Measurements from ENCODE around the gene CHST13. TPM values are rescaled to one million over a fixed set of nuclear protein-coding genes. Genes with fewer than 3 reads are reported as not detected.

The CHST13 gene
- total RNA-seq, 5 donors from 2014 or later (not counting 1 experiment from before 2014, with no cell fraction given) = 0.20 TPM; not detected in 4

DNA sequence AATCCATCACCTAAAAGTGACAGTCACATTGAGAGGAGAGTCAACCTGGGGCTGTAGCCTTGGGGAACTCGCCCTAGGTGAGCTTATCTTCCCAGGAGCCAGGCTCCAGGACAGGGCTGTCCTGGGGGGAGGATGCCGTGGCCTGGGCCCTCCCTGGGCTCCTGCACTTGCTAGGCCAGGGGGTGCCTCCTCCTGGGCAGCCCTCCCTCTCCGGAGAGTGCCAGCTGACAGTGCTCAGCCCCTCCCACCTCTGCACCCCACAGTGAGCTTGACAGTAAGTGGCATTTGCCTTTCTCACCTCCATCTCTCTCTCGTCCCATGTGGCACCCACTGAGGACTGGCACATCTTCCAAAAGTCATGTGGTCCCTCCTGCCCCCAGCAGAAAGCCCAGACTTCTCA is 25.5 kb upstream of the CHST13 start:
- Mint-ChIP-seq H3K4me3 (peak overlapping the region in 1 of 3 donors; percentile 30), H3K4me1 (peaks cover 0 to 16% (median 2%) of the 10 kb centered on the region in 3 donors), H3K27ac (no peak overlapping the region), H3K27me3 (no peaks in the 10 kb centered on the region), H3K36me3 (no peaks in the 10 kb centered on the region), H3K9me3 (no peaks in the 10 kb centered on the region)
- peaks cover 0 to 13% of the 10 kb centered on the region in 2 experiments for H3K27me3 ChIP-seq (replicated peaks in 1 of 2; ENCODE audit: control insufficient read depth in 2 of 2, extremely low read depth in 1 of 2, insufficient read depth in 2 of 2, low read length in 1 of 2)
- no peaks in the 10 kb centered on the region for H3K36me3 ChIP-seq (ENCODE audit: control insufficient read depth in 2 of 2, extremely low read depth in 1 of 2, insufficient read depth in 1 of 2, low read length in 1 of 2)
- no peak for DNase-seq
- no peaks in the 10 kb centered on the region for H3K9me3 ChIP-seq
- no peak for ATAC-seq (replicated peaks in 1 of 4)
- H3K4me3 ChIP-seq (ENCODE audit: control insufficient read depth in 1 of 2, extremely low read depth in 1 of 2, low read length in 1 of 2) = no peak overlapping the region
- ChIA-PET CTCF (no interaction called here), POLR2A (no interaction called here)
- H3K4me1 ChIP-seq (ENCODE audit: control insufficient read depth in 1 of 2, extremely low read depth in 1 of 2, insufficient read depth in 2 of 2, low read length in 2 of 2) = peaks cover 3 to 28% of the 10 kb centered on the region in 2 experiments
- 63% methylated on average over 4 of the region's 4 CpGs for WGBS (ENCODE audit: insufficient coverage)
- H3K27ac ChIP-seq (ENCODE audit: low read length) = no peak overlapping the region

GRCh38 chr3:126498929-126499328 is 25.0 kb upstream of the CHST13 start:
- peak in 2 of 4 experiments; percentile 9 to 41 for ATAC-seq (replicated peaks in 1 of 4)
- Histone ChIP-seq H3K36me3 (ENCODE audit: control insufficient read depth in 2 of 2, extremely low read depth in 1 of 2, insufficient read depth in 1 of 2, low read length in 1 of 2) (no peaks in the 10 kb centered on the region), H3K27ac (ENCODE audit: low read length) (no peak overlapping the region), H3K9me3 (no peaks in the 10 kb centered on the region), H3K4me3 (ENCODE audit: control insufficient read depth in 1 of 2, extremely low read depth in 1 of 2, low read length in 1 of 2) (no peak overlapping the region), H3K4me1 (ENCODE audit: control insufficient read depth in 1 of 2, extremely low read depth in 1 of 2, insufficient read depth in 2 of 2, low read length in 2 of 2) (peaks cover 3 to 25% of the 10 kb centered on the region in 2 experiments), H3K27me3 (replicated peaks in 1 of 2; ENCODE audit: control insufficient read depth in 2 of 2, extremely low read depth in 1 of 2, insufficient read depth in 2 of 2, low read length in 1 of 2) (peaks cover 0 to 14% of the 10 kb centered on the region in 2 experiments)
- H3K27ac Mint-ChIP-seq = peak overlapping the region in 1 of 2 donors; percentile 64
- no peaks in the 10 kb centered on the region for H3K27me3 Mint-ChIP-seq
- H3K9me3 Mint-ChIP-seq = no peaks in the 10 kb centered on the region
- H3K4me1 Mint-ChIP-seq = peaks cover 0 to 14% (median 2%) of the 10 kb centered on the region in 3 donors
- 55% methylated on average over 9 of the region's 10 CpGs for WGBS (ENCODE audit: insufficient coverage)
- POLR2A ChIA-PET = no interaction called here
- no peak for DNase-seq
- CTCF ChIA-PET = no interaction called here
- H3K4me3 Mint-ChIP-seq = peak overlapping the region in 1 of 3 donors; percentile 30
- no peaks in the 10 kb centered on the region for H3K36me3 Mint-ChIP-seq

DNA sequence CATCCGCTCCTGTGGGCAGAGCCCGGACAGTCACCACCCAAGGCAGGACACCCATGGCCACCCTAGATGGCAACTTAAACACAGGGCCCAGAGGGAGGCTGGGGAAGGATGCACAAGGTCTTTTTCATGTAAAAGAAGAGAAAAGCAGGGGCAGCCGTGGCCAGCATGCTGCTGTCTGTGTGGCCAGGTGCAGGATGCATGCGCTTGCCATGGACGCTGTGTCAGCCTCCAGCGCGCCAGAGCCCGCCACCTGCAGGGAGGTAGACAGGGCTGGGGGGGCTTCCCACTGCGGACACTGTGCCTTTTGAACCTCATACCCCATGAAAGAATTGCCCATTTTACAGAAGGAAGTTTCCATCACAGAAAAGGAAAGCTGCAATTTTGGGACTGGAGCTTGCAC is 24.6 kb upstream of the CHST13 start:
- peak overlapping the region in 1 of 2 donors; percentile 16 for H3K27ac Mint-ChIP-seq

DNA sequence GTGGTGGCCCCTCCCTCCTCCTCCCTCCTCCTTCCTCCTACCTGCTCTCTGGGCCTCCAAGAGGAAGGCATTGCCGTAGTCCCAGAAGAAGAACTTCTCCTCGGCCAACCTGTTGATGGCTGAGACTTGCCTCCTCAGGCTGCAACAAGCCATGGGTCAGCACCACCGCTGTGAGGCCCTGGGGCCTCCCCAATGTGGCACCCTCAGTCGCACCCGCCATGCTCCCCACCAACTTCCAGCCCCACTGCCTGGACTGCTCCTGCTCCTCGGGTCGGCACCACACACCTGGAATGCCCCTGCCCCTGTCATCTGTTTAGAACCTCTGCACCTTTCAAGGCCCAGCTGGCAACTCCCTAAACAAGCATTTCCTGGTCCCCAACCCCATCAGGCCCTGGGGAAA is 23.9 kb upstream of the CHST13 start:
- WGBS (ENCODE audit: insufficient coverage) = 86% methylated on average over 6 of the region's 7 CpGs
- ChIA-PET POLR2A (no interaction called here), CTCF (no interaction called here)
- Mint-ChIP-seq H3K27ac (no peak overlapping the region), H3K9me3 (no peaks in the 10 kb centered on the region), H3K36me3 (no peaks in the 10 kb centered on the region), H3K27me3 (peaks cover 1 to 2% of the 10 kb centered on the region in 2 donors), H3K4me3 (no peak overlapping the region), H3K4me1 (peaks cover 0 to 10% (median 0%) of the 10 kb centered on the region in 3 donors)
- H3K4me3 ChIP-seq (ENCODE audit: control insufficient read depth in 1 of 2, extremely low read depth in 1 of 2, low read length in 1 of 2) = no peak overlapping the region
- H3K36me3 ChIP-seq (ENCODE audit: control insufficient read depth in 2 of 2, extremely low read depth in 1 of 2, insufficient read depth in 1 of 2, low read length in 1 of 2) = no peaks in the 10 kb centered on the region
- no peak for DNase-seq
- H3K27ac ChIP-seq (ENCODE audit: low read length) = no peak overlapping the region
- no peaks in the 10 kb centered on the region for H3K9me3 ChIP-seq
- peaks cover 3 to 25% of the 10 kb centered on the region in 2 experiments for H3K4me1 ChIP-seq (ENCODE audit: control insufficient read depth in 1 of 2, extremely low read depth in 1 of 2, insufficient read depth in 2 of 2, low read length in 2 of 2)
- peaks cover 0 to 20% of the 10 kb centered on the region in 2 experiments for H3K27me3 ChIP-seq (replicated peaks in 1 of 2; ENCODE audit: control insufficient read depth in 2 of 2, extremely low read depth in 1 of 2, insufficient read depth in 2 of 2, low read length in 1 of 2)
- ATAC-seq (replicated peaks in 1 of 4) = no peak

More for the DNA sequence above, 24.6 kb upstream of the CHST13 start:
- Mint-ChIP-seq H3K4me3 (no peak overlapping the region), H3K9me3 (no peaks in the 10 kb centered on the region), H3K36me3 (no peaks in the 10 kb centered on the region), H3K4me1 (peaks cover 0 to 11% (median 0%) of the 10 kb centered on the region in 3 donors), H3K27me3 (no peaks in the 10 kb centered on the region)
- H3K27ac ChIP-seq (ENCODE audit: low read length) = no peak overlapping the region
- ChIA-PET CTCF (no interaction called here), POLR2A (no interaction called here)
- H3K4me3 ChIP-seq (ENCODE audit: control insufficient read depth in 1 of 2, extremely low read depth in 1 of 2, low read length in 1 of 2) = no peak overlapping the region
- WGBS (ENCODE audit: insufficient coverage) = 44% methylated on average over 1 of the region's 9 CpGs
- H3K27me3 ChIP-seq (replicated peaks in 1 of 2; ENCODE audit: control insufficient read depth in 2 of 2, extremely low read depth in 1 of 2, insufficient read depth in 2 of 2, low read length in 1 of 2) = peaks cover 0 to 14% of the 10 kb centered on the region in 2 experiments
- H3K36me3 ChIP-seq (ENCODE audit: control insufficient read depth in 2 of 2, extremely low read depth in 1 of 2, insufficient read depth in 1 of 2, low read length in 1 of 2) = no peaks in the 10 kb centered on the region
- H3K9me3 ChIP-seq = no peaks in the 10 kb centered on the region
- DNase-seq = no peak
- peaks cover 3 to 25% of the 10 kb centered on the region in 2 experiments for H3K4me1 ChIP-seq (ENCODE audit: control insufficient read depth in 1 of 2, extremely low read depth in 1 of 2, insufficient read depth in 2 of 2, low read length in 2 of 2)
- no peak for ATAC-seq (replicated peaks in 1 of 4)

DNA sequence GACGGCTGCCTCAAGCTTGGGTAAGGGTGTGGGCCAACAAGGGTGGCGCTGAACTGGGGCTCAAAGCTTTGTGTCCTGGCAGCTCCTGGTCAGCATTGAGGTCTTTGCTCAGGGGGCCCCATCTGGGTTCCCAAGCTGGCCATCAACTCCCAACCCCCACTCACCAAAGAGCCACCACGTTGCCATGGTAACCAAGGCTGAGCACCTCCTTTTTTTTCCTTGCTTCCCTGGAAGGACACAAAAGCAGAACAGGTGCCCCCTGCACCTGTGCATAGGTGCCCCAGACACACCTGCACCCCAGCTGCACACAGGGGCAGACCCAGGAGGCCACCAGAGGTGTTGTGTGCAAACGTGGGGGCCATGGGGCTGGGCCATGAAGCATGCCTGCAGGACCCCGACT is 22.9 kb upstream of the CHST13 start:
- Histone ChIP-seq H3K4me1 (ENCODE audit: control insufficient read depth in 1 of 2, extremely low read depth in 1 of 2, insufficient read depth in 2 of 2, low read length in 2 of 2) (peaks cover 3 to 25% of the 10 kb centered on the region in 2 experiments), H3K9me3 (no peaks in the 10 kb centered on the region), H3K4me3 (ENCODE audit: control insufficient read depth in 1 of 2, extremely low read depth in 1 of 2, low read length in 1 of 2) (no peak overlapping the region), H3K27me3 (replicated peaks in 1 of 2; ENCODE audit: control insufficient read depth in 2 of 2, extremely low read depth in 1 of 2, insufficient read depth in 2 of 2, low read length in 1 of 2) (peaks cover 0 to 23% of the 10 kb centered on the region in 2 experiments), H3K27ac (ENCODE audit: low read length) (no peak overlapping the region), H3K36me3 (ENCODE audit: control insufficient read depth in 2 of 2, extremely low read depth in 1 of 2, insufficient read depth in 1 of 2, low read length in 1 of 2) (no peaks in the 10 kb centered on the region)
- DNase-seq (no peak), ATAC-seq (replicated peaks in 1 of 4) (no peak)
- Mint-ChIP-seq H3K27ac (no peak overlapping the region), H3K27me3 (peaks cover 5% of the 10 kb centered on the region in 2 donors), H3K9me3 (no peaks in the 10 kb centered on the region), H3K4me1 (peaks cover 0 to 10% (median 0%) of the 10 kb centered on the region in 3 donors), H3K36me3 (no peaks in the 10 kb centered on the region), H3K4me3 (no peak overlapping the region)
- 43% methylated on average over 3 of the region's 5 CpGs for WGBS (ENCODE audit: insufficient coverage)
- POLR2A ChIA-PET = no interaction called here
- CTCF ChIA-PET = no interaction called here

DNA sequence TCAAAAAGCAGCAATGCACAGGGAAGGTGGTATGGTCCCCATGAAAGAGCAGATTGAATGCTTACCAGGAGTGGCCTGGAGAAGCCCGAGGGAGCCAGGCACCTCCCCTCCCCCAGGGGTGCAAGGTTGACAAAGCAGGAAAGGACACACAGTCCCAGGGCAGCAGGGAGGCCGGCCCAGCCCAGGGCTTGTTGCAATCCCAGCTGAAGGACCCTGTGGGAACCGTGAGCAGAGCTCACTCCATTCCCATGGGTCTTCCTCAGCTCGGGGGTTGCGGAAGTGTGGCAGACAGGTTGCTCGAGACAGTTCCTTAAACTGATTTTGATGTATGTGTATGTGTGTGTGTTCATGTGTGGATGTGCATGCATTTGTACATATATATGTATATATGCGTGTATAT is 22.2 kb upstream of the CHST13 start:
- Mint-ChIP-seq H3K4me3 (no peak overlapping the region), H3K36me3 (no peaks in the 10 kb centered on the region), H3K27me3 (peaks cover 5 to 8% of the 10 kb centered on the region in 2 donors), H3K4me1 (peaks cover 0 to 10% (median 0%) of the 10 kb centered on the region in 3 donors), H3K9me3 (no peaks in the 10 kb centered on the region), H3K27ac (no peak overlapping the region)
- H3K27ac ChIP-seq (ENCODE audit: low read length) = no peak overlapping the region
- WGBS (ENCODE audit: insufficient coverage) = 87% methylated on average over 3 of the region's 7 CpGs
- POLR2A ChIA-PET = no interaction called here
- CTCF ChIA-PET = no interaction called here
- no peak overlapping the region for H3K4me3 ChIP-seq (ENCODE audit: control insufficient read depth in 1 of 2, extremely low read depth in 1 of 2, low read length in 1 of 2)
- H3K27me3 ChIP-seq (replicated peaks in 1 of 2; ENCODE audit: control insufficient read depth in 2 of 2, extremely low read depth in 1 of 2, insufficient read depth in 2 of 2, low read length in 1 of 2) = peaks cover 0 to 18% of the 10 kb centered on the region in 2 experiments
- no peaks in the 10 kb centered on the region for H3K36me3 ChIP-seq (ENCODE audit: control insufficient read depth in 2 of 2, extremely low read depth in 1 of 2, insufficient read depth in 1 of 2, low read length in 1 of 2)
- peaks cover 3 to 25% of the 10 kb centered on the region in 2 experiments for H3K4me1 ChIP-seq (ENCODE audit: control insufficient read depth in 1 of 2, extremely low read depth in 1 of 2, insufficient read depth in 2 of 2, low read length in 2 of 2)
- ATAC-seq (replicated peaks in 1 of 4) = no peak
- no peaks in the 10 kb centered on the region for H3K9me3 ChIP-seq
- no peak for DNase-seq

- H3K4me1 ChIP-seq (ENCODE audit: control insufficient read depth in 1 of 2, extremely low read depth in 1 of 2, insufficient read depth in 2 of 2, low read length in 2 of 2) = peaks cover 2 to 16% of the 10 kb centered on the region in 2 experiments
- Mint-ChIP-seq H3K36me3 (no peaks in the 10 kb centered on the region), H3K9me3 (no peaks in the 10 kb centered on the region), H3K4me1 (peaks cover 0 to 6% (median 0%) of the 10 kb centered on the region in 3 donors), H3K27me3 (peaks cover 5 to 8% of the 10 kb centered on the region in 2 donors), H3K27ac (no peak overlapping the region), H3K4me3 (no peak overlapping the region)
- peaks cover 0 to 14% of the 10 kb centered on the region in 2 experiments for H3K27me3 ChIP-seq (replicated peaks in 1 of 2; ENCODE audit: control insufficient read depth in 2 of 2, extremely low read depth in 1 of 2, insufficient read depth in 2 of 2, low read length in 1 of 2)
- 90% methylated on average over 1 of the region's 1 CpG for WGBS (ENCODE audit: insufficient coverage)
- no peak for ATAC-seq (replicated peaks in 1 of 4)
- no peak overlapping the region for H3K4me3 ChIP-seq (ENCODE audit: control insufficient read depth in 1 of 2, extremely low read depth in 1 of 2, low read length in 1 of 2)
- no peaks in the 10 kb centered on the region for H3K9me3 ChIP-seq
- H3K27ac ChIP-seq (ENCODE audit: low read length) = no peak overlapping the region
- no peak for DNase-seq
- POLR2A ChIA-PET = no interaction called here
- H3K36me3 ChIP-seq (ENCODE audit: control insufficient read depth in 2 of 2, extremely low read depth in 1 of 2, insufficient read depth in 1 of 2, low read length in 1 of 2) = no peaks in the 10 kb centered on the region
- CTCF ChIA-PET = no interaction called here
Observed at GRCh38 chr3:126502656-126503055, 21.3 kb upstream of the CHST13 start.

Measured in T-cell (primary cell).